ENCODE measurements around the gene PLXNB3. TPM values are rescaled to one million over a fixed set of nuclear protein-coding genes. Genes with fewer than 3 reads are reported as not detected.

PLXNB3 gene
- total and polyA plus RNA-seq, 8 donors, result 4.0 to 28.6 (median 6.2) TPM

GRCh38 chrX:153824348-153824747 lies 60.3 kb downstream of the PLXNB3 start:
- no peak for FAIRE-seq
- Histone ChIP-seq H3K4me3 (no peak overlapping the region), H3K36me3 (no peaks in the 10 kb centered on the region), H3K27ac (no peak overlapping the region), H3K27me3 (peaks cover 0 to 28% (median 1%) of the 10 kb centered on the region in 4 donors), H3K4me1 (no peaks in the 10 kb centered on the region), H3K9me3 (no peaks in the 10 kb centered on the region)
- 78 to 80% methylated on average over 10 of the region's 10 CpGs for WGBS, 2 donors
- no peak for TF ChIP-seq CTCF (IDR thresholded peaks at IDR 0.05)
- intact Hi-C loops (cut with DNase I), result no loop called here
- ATAC-seq, result no peak
- DNase-seq, result no peak

- FAIRE-seq, result no peak
- 66 to 75% methylated on average over 8 of the region's 8 CpGs for WGBS, 2 donors
These were observed 61.0 kb downstream of the PLXNB3 start for GRCh38 chrX:153825042-153825441.

More at GRCh38 chrX:153825042-153825441, 61.0 kb downstream of the PLXNB3 start:
- no peak for TF ChIP-seq CTCF (IDR thresholded peaks at IDR 0.05)
- ATAC-seq (no peak), DNase-seq (no peak)
- H3K27ac ChIP-seq, result no peak overlapping the region
- no peaks in the 10 kb centered on the region for H3K36me3 ChIP-seq
- H3K4me3 ChIP-seq, result no peak overlapping the region
- H3K27me3 ChIP-seq, result peaks cover 0 to 23% (median 1%) of the 10 kb centered on the region in 4 donors
- no peaks in the 10 kb centered on the region for H3K9me3 ChIP-seq
- H3K4me1 ChIP-seq, result no peaks in the 10 kb centered on the region
- intact Hi-C loops (cut with DNase I), result no loop called here

Other genes starting within 250 kb of the PLXNB3 start
- under 1 TPM in 4 of 6 donors, not detected in 2; 0.03 to 0.06 (median 0.04) TPM for gene ATP2B3, start 246.6 kb upstream of the PLXNB3 start, total RNA-seq
- gene ATP2B3, start 246.6 kb upstream of the PLXNB3 start, polyA plus RNA-seq, result under 1 TPM; 0.04 to 0.12 TPM
- 10 to 100 TPM in 1 of 6 donors, 1 to 10 TPM in 5; 6.7 to 10.6 (median 8.1) TPM for gene CCNQ, start 165.1 kb upstream of the PLXNB3 start, total RNA-seq
- gene CCNQ, start 165.1 kb upstream of the PLXNB3 start, polyA plus RNA-seq, result 10 to 100 TPM; 26.3 to 32.1 TPM
- under 1 TPM in 3 of 6 donors, not detected in 3; 0.09 to 0.28 (median 0.14) TPM for gene DUSP9, start 117.0 kb upstream of the PLXNB3 start, total RNA-seq
- gene DUSP9, start 117.0 kb upstream of the PLXNB3 start, polyA plus RNA-seq, result under 1 TPM in 1 of 2 donors, not detected in 1; 0.07 TPM
- gene PNCK, start 90.4 kb upstream of the PLXNB3 start, total RNA-seq, result under 1 TPM in 3 of 6 donors, not detected in 3; 0.35 to 0.67 (median 0.49) TPM
- gene PNCK, start 90.4 kb upstream of the PLXNB3 start, polyA plus RNA-seq, result under 1 TPM; 0.28 to 0.99 TPM
- gene SLC6A8, start 76.3 kb upstream of the PLXNB3 start, total RNA-seq, result 10 to 100 TPM in 4 of 6 donors, 1 to 10 TPM in 2; 8.4 to 15.8 (median 11.1) TPM
- gene SLC6A8, start 76.3 kb upstream of the PLXNB3 start, polyA plus RNA-seq, result 10 to 100 TPM; 12.3 to 14.4 TPM
- gene BCAP31, start 39.9 kb upstream of the PLXNB3 start, total RNA-seq, result 100 to 1,000 TPM in 2 of 6 donors, 10 to 100 TPM in 4; 72.2 to 118 (median 88.4) TPM
- 10 to 100 TPM; 66.3 to 90.1 TPM for gene BCAP31, start 39.9 kb upstream of the PLXNB3 start, polyA plus RNA-seq
- 10 to 100 TPM in 3 of 6 donors, 1 to 10 TPM in 3; 5.8 to 13.2 (median 9.8) TPM for gene ABCD1, start 39.4 kb upstream of the PLXNB3 start, total RNA-seq
- gene ABCD1, start 39.4 kb upstream of the PLXNB3 start, polyA plus RNA-seq, result 10 to 100 TPM in 1 of 2 donors, 1 to 10 TPM in 1; 6.7 to 11.9 TPM
- under 1 TPM in 5 of 6 donors, not detected in 1; 0.12 to 0.38 (median 0.20) TPM for gene SRPK3, start 16.8 kb downstream of the PLXNB3 start, total RNA-seq
- 1 to 10 TPM; 1.0 to 1.5 TPM for gene SRPK3, start 16.8 kb downstream of the PLXNB3 start, polyA plus RNA-seq
- gene IDH3G, start 30.1 kb downstream of the PLXNB3 start, total RNA-seq, result 10 to 100 TPM; 15.8 to 29.9 (median 23.0) TPM
- 10 to 100 TPM; 47.2 to 48.4 TPM for gene IDH3G, start 30.1 kb downstream of the PLXNB3 start, polyA plus RNA-seq
- 100 to 1,000 TPM; 368 to 471 (median 392) TPM for gene SSR4, start 30.4 kb downstream of the PLXNB3 start, total RNA-seq
- 100 to 1,000 TPM; 749 to 925 TPM for gene SSR4, start 30.4 kb downstream of the PLXNB3 start, polyA plus RNA-seq
- gene PDZD4, start 66.3 kb downstream of the PLXNB3 start, total RNA-seq, result 1 to 10 TPM in 2 of 6 donors, under 1 TPM in 4; 0.79 to 2.4 (median 0.92) TPM
- gene PDZD4, start 66.3 kb downstream of the PLXNB3 start, polyA plus RNA-seq, result 10 to 100 TPM in 1 of 2 donors, 1 to 10 TPM in 1; 8.4 to 15.2 TPM
- gene L1CAM, start 121.9 kb downstream of the PLXNB3 start, total RNA-seq, result 1 to 10 TPM in 4 of 6 donors, under 1 TPM in 2; 0.97 to 1.6 (median 1.2) TPM
- 1 to 10 TPM in 1 of 2 donors, under 1 TPM in 1; 0.84 to 3.9 TPM for gene L1CAM, start 121.9 kb downstream of the PLXNB3 start, polyA plus RNA-seq
- gene AVPR2, start 140.4 kb downstream of the PLXNB3 start, total RNA-seq, result under 1 TPM; 0.12 to 0.58 (median 0.31) TPM
- 1 to 10 TPM; 1.3 TPM for gene AVPR2, start 140.4 kb downstream of the PLXNB3 start, polyA plus RNA-seq
- gene ARHGAP4, start 162.0 kb downstream of the PLXNB3 start, total RNA-seq, result 10 to 100 TPM in 3 of 6 donors, 1 to 10 TPM in 3; 1.9 to 18.9 (median 8.9) TPM
- 10 to 100 TPM; 44.7 to 71.7 TPM for gene ARHGAP4, start 162.0 kb downstream of the PLXNB3 start, polyA plus RNA-seq
- 10 to 100 TPM; 24.5 to 49.0 (median 40.3) TPM for gene NAA10, start 170.8 kb downstream of the PLXNB3 start, total RNA-seq
- gene NAA10, start 170.8 kb downstream of the PLXNB3 start, polyA plus RNA-seq, result 100 to 1,000 TPM in 1 of 2 donors, 10 to 100 TPM in 1; 95.1 to 115 TPM
- 1 to 10 TPM in 4 of 6 donors, under 1 TPM in 2; 0.43 to 7.5 (median 1.6) TPM for gene RENBP, start 180.4 kb downstream of the PLXNB3 start, total RNA-seq
- gene RENBP, start 180.4 kb downstream of the PLXNB3 start, polyA plus RNA-seq, result 1 to 10 TPM; 2.8 to 5.1 TPM
- 10 to 100 TPM; 10.4 to 28.4 (median 17.0) TPM for gene HCFC1, start 207.6 kb downstream of the PLXNB3 start, total RNA-seq
- gene HCFC1, start 207.6 kb downstream of the PLXNB3 start, polyA plus RNA-seq, result 10 to 100 TPM; 15.7 to 17.1 TPM
- 10 to 100 TPM in 2 of 6 donors, 1 to 10 TPM in 4; 5.7 to 12.4 (median 9.1) TPM for gene TMEM187, start 208.5 kb downstream of the PLXNB3 start, total RNA-seq
- 1 to 10 TPM; 5.2 to 7.8 TPM for gene TMEM187, start 208.5 kb downstream of the PLXNB3 start, polyA plus RNA-seq